Tibial artery (tissue), 4 donors: ENCODE measurements around the gene WDR46.

ENCODE experiments used
- DNase-seq, 2 donors: peaks; one replicate each; pipeline ENCODE4 v3.0.0-alpha.2; 2019
- H3K27ac ChIP-seq, 2 donors: fragments of 200-600 bp; sonication (generic) in 1 of 2; 1 replicate in 1 of 2; 2 replicates in 1 of 2; pipeline ENCODE4 v1.5.1; 2018 to 2019; ENCODE audit warnings: mild to moderate bottlenecking in 1 of 2
- H3K27me3 ChIP-seq, 2 donors: fragments of 200-600 bp; sonication (generic) in 1 of 2; one replicate each; pipeline versions ENCODE4 v1.5.1 to v1.6.0; 2016 to 2019
- H3K36me3 ChIP-seq, 3 donors: fragments of 200-600 bp; sonication (generic) in 2 of 3; one replicate each; pipeline ENCODE4 v1.5.1; 2016 to 2019; ENCODE audit warnings: mild to moderate bottlenecking in 2 of 3
- H3K4me1 ChIP-seq, 4 donors: fragments of 200-600 bp; sonication (generic) in 2 of 4; 1 replicate in 3 of 4; 2 replicates in 1 of 4; pipeline ENCODE4 v1.5.1; 2016 to 2019
- H3K4me3 ChIP-seq, 2 donors: fragments of 200-600 bp; sonication (generic) in 1 of 2; 1 replicate in 1 of 2; 2 replicates in 1 of 2; pipeline ENCODE4 v1.5.1; 2018 to 2019; ENCODE audit warnings: mild to moderate bottlenecking in 2 of 2
- H3K9me3 ChIP-seq, 3 donors: fragments of 200-600 bp; sonication (generic) in 1 of 3; one replicate each; pipeline ENCODE4 v1.5.1; 2016 to 2019
- CTCF ChIP-seq, 2 experiments: fragments of 200-600 bp in 1 of 2; fragments of 450-650 bp in 1 of 2; IDR thresholded peaks; one replicate each; pipeline ENCODE4 v1.5.1; 2017 to 2019; ENCODE audit warnings: antibody characterized with exemption in 2 of 2, mild to moderate bottlenecking in 1 of 2, moderate library complexity in 1 of 2
- intact Hi-C: fragments of 100-400 bp; cut with DNase I; formaldehyde crosslinking; loops from one replicate; pipeline ENCODE4 v1.15.0; 2023; ENCODE audit warnings: low total_unique reads

The WDR46 gene

DNA sequence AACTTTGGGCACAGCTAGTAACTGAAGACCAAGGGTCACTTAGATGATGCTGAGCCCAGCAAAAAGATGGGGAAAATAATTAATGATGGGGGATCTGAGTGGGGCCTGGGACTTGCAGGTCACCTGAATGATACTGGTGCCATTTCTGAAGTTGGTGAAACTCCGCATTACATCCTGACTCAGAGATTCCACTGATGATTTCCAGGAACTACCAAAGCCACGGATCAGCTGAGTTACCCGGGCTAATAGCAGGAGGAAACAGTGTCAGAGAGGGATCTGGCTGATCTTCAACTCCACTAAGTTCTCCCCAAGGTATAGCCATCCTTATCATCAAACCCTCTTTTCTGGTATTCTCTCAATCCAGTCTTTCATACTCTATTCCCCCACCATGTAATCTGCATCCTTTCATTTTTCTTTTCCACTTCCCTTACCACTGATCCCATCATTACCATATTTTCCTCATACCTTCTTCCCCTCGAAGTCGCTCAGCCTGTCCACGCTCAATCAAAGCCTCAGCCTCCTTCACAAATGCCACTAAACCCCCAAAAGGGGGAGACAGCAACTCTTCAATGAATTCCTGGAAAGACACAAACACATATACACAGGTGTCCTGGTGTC is 37.5 kb downstream of the WDR46 start:
- peak in 1 of 2 donors; percentile 3 for DNase-seq
- Histone ChIP-seq H3K36me3 (peaks cover 5 to 19% (median 6%) of the 10 kb centered on the region in 3 donors), H3K27me3 (no peaks in the 10 kb centered on the region), H3K27ac (no peak overlapping the region), H3K4me3 (no peak overlapping the region), H3K4me1 (peaks cover 0 to 28% (median 20%) of the 10 kb centered on the region in 4 donors), H3K9me3 (no peaks in the 10 kb centered on the region)
- intact Hi-C loops: no loop called here
- no peak for TF ChIP-seq CTCF (IDR thresholded peaks at IDR 0.05)

- intact Hi-C loops: no loop called here
- Histone ChIP-seq H3K9me3 (no peaks in the 10 kb centered on the region), H3K27ac (peak overlapping the region; percentile 92 to 97), H3K4me3 (no peak overlapping the region), H3K27me3 (peaks cover 0 to 7% of the 10 kb centered on the region in 2 donors), H3K4me1 (peaks cover 0 to 28% (median 20%) of the 10 kb centered on the region in 4 donors), H3K36me3 (peaks cover 5 to 19% (median 6%) of the 10 kb centered on the region in 3 donors)
- peak in 1 of 2 donors; percentile 60 for DNase-seq
- TF ChIP-seq CTCF (IDR thresholded peaks at IDR 0.05): no peak
Measured at GRCh38 chr6:33250731-33251130, 38.3 kb downstream of the WDR46 start.

DNA sequence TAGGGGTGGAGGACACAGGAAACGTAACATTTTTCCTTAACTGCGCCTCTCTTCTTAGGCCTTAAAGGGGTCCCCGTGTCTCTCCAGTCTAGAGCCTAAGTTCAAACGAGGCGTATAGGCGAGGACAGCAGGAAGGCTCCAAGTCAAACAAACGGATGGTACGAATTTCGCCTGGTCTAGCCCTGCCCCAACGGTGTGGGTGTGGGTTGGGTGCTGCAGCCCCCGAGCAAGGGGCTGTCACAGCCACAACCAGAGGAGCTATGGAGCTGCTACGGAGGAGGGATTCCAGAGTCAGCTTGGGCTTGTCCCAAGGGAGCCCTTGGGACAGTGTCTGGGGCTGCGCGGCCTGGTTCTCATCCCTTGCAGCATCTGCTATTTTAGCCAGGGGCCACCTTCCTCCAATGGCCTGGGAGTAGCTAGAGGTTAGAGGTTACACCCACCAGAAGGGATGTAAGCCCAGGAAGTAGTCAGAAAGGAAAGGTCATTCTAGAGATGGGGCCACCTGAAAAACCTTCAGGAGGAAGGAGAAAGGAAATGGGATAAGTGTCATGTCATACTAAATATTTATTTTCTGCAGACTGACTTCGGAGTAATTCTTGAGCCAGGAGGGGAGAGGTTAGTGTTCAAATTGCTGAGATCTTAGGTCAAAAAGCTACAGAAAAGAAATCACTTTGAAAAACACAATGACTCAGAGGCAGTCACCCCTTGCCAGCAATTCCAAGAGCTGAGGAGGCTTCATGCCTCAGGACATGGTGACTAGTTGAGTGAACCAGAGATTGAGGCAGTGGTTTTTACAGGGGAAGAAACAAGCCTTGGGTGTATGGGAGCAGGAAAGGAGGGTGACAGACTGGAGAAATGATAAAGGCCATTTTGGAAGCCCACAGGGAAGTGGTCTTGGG is 39.1 kb downstream of the WDR46 start:
- TF ChIP-seq CTCF (IDR thresholded peaks at IDR 0.05): no peak

DNA sequence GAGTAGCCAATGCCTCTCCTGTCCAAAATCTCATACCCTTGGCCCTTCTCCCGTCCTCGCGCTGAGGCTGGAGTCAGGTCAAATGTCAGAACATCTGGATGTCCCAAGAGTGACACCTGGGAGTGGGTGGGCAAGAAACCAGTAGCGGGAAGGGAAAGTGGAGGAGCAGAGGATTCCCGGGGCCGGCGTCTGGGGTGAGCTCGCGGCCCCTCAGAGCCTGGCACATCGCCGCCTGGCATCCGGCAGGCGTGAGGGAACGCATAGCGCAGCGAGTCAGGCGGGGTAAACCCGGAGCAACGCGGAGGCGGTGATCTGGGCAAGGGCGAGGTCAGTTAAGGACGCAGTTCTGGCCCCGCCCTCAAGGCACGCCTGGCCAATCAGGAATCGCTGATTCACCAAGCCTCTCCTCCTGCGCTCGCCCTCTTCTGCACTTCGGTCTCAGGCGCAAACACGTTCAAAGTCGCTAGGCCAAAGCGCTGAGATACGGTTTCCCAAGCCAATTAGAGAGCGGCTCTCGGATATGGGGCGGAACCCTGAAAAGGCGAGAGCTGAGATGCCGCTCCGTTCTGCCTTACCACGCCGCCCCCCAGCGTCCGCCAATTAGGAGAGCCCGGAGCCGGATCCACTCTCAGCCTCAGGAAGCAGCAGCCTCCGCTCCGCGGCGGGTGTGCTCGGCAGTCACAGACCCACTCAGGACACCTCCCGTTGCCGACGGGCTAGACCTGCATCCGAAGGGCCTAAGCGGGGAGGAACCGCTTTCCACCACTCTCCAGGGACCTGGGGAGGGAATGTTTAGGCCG is 39.9 kb downstream of the WDR46 start:
- peak overlapping the region; percentile 92 to 97 for H3K27ac ChIP-seq
- TF ChIP-seq CTCF (IDR thresholded peaks at IDR 0.05): no peak
- DNase-seq: peak; percentile 98 to 99
- H3K4me3 ChIP-seq: peak overlapping the region; percentile 58 to 79
- no peaks in the 10 kb centered on the region for H3K9me3 ChIP-seq
- H3K27me3 ChIP-seq: peaks cover 0 to 17% of the 10 kb centered on the region in 2 donors
- H3K36me3 ChIP-seq: peaks cover 5 to 19% (median 6%) of the 10 kb centered on the region in 3 donors
- intact Hi-C loops: loop anchor here (5.0 kb wide), 4 partner anchors 37 to 237 kb away; no protein-coding TSS in a partner anchor
- peaks cover 0 to 28% (median 20%) of the 10 kb centered on the region in 4 donors for H3K4me1 ChIP-seq

More for the DNA sequence above, 39.1 kb downstream of the WDR46 start:
- H3K4me3 ChIP-seq: peak overlapping the region; percentile 58 to 79
- peak overlapping the region; percentile 92 to 97 for H3K27ac ChIP-seq
- H3K4me1 ChIP-seq: peaks cover 0 to 28% (median 20%) of the 10 kb centered on the region in 4 donors
- H3K36me3 ChIP-seq: peaks cover 5 to 19% (median 6%) of the 10 kb centered on the region in 3 donors
- H3K9me3 ChIP-seq: no peaks in the 10 kb centered on the region
- DNase-seq: peak in 1 of 2 donors; percentile 70
- intact Hi-C loops: loop anchor here (5.0 kb wide), 4 partner anchors 38 to 238 kb away; no protein-coding TSS in a partner anchor
- H3K27me3 ChIP-seq: peaks cover 0 to 14% of the 10 kb centered on the region in 2 donors

- peaks cover 0 to 28% (median 20%) of the 10 kb centered on the region in 4 donors for H3K4me1 ChIP-seq
- intact Hi-C loops: loop anchor here (5.0 kb wide), 4 partner anchors 36 to 236 kb away; no protein-coding TSS in a partner anchor
- no peak for TF ChIP-seq CTCF (IDR thresholded peaks at IDR 0.05)
- H3K36me3 ChIP-seq: peaks cover 5 to 19% (median 6%) of the 10 kb centered on the region in 3 donors
- peaks cover 0 to 17% of the 10 kb centered on the region in 2 donors for H3K27me3 ChIP-seq
- peak overlapping the region; percentile 58 to 79 for H3K4me3 ChIP-seq
- H3K27ac ChIP-seq: peak overlapping the region; percentile 92 to 97
- no peaks in the 10 kb centered on the region for H3K9me3 ChIP-seq
- no peak for DNase-seq
Measured at GRCh38 chr6:33248643-33248931, 40.5 kb downstream of the WDR46 start.
